A204.1 (cell line): Measurements from ENCODE around the gene CYFIP1.
A peak's percentile ranks its signal among the peaks of the same experiment; 100 is the strongest.

Experiments used
- FAIRE-seq: peaks from 2 replicates; lab custom pipeline; 2012; peaks lifted over from hg19 to GRCh38; lab: Jason Lieb, UNC

Gene CYFIP1

GRCh38 chr15:22867886-22868285, 112.3 kb downstream of the CYFIP1 start:
- no peak for FAIRE-seq

DNA sequence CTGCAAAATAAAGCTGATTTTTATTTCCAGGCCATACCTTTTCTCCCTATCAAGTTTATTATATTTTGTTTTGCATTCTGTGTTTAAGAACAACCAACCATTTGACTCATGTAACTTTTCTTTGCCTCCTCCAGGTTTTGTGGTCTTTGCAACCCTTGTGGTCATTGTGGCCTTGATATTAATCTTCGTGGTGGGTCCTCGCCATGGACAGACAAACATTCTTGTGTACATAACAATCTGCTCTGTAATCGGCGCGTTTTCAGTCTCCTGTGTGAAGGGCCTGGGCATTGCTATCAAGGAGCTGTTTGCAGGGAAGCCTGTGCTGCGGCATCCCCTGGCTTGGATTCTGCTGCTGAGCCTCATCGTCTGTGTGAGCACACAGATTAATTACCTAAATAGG, 114.1 kb downstream of the CYFIP1 start:
- no peak for FAIRE-seq

- no peak for FAIRE-seq
Observed at GRCh38 chr15:22863356-22863755, 116.8 kb downstream of the CYFIP1 start.

GRCh38 chr15:22861161-22861560, 119.0 kb downstream of the CYFIP1 start:
- no peak for FAIRE-seq

DNA sequence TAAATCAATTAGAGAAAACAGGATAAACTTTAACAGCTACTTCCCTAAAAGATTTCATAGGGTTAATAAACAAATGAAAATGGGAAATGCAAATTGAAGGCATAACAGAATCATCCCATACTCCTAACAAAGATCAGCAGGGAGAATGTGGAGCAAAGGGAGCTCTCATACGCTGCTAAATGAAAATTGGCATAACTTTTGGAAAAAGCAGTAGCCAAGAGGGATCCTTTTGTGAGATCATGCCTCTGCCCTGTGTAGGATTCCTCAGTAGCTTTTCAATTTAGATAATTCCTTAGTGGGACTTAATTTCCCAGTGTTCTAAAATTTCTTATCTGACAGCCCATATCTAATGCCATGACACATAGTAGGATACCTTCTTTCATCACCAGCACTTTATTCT, 123.5 kb downstream of the CYFIP1 start:
- no peak for FAIRE-seq

DNA sequence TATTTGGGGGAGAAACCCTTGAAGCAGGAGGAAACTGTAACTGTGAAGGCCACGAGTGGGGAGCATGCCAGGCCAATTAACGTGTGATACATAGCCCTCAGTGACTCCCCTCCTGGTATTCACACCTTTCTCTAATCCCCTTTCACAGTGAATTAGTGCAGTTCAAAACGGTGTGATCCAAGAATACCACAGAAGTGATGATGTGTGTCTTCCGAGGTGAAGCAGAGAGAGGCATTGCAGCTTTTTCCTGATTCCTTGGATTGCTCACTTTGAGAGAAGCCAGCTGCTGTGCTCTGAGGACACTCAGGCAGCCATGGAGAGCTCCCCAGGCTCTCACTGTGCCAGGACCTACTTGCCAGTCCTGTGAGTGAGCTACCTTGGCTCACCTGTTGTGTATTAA, 124.4 kb downstream of the CYFIP1 start:
- no peak for FAIRE-seq

DNA sequence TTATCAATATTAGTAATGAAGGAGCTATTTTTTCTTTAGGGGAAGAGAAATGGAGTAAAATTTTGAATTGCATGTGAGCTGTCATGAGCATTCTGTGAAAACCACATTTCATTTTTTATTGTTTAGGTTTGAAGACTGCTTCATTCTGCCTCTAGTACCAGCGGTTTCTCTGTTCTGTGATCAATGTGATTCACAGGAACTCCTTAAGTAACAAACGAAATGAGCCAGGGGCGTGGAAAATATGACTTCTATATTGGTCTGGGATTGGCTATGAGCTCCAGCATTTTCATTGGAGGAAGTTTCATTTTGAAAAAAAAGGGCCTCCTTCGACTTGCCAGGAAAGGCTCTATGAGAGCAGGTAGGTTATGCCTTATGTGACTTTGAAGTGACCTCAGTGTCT, 128.7 kb downstream of the CYFIP1 start:
- FAIRE-seq, result no peak

DNA sequence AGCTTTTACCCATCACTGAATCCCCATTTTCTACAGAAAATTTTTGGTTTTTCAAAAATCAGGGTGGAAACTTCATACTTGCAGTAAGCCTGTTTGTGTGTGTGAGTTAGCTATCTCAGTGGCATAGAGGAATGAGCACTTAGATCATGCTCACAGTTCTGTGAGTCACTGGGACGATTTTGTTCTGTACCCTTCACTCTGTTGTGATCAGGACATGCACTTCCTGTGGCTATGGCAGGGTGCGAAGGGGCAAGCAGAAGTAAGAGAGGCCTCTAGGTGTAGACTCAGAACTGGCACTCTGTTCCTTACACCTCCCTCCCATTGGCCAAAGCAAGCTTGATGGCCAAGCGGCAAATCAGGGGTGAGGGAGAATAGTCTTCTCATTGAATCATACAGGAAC, 130.1 kb downstream of the CYFIP1 start:
- no peak for FAIRE-seq

GRCh38 chr15:22846073-22846472, 134.1 kb downstream of the CYFIP1 start:
- FAIRE-seq, result no peak

DNA sequence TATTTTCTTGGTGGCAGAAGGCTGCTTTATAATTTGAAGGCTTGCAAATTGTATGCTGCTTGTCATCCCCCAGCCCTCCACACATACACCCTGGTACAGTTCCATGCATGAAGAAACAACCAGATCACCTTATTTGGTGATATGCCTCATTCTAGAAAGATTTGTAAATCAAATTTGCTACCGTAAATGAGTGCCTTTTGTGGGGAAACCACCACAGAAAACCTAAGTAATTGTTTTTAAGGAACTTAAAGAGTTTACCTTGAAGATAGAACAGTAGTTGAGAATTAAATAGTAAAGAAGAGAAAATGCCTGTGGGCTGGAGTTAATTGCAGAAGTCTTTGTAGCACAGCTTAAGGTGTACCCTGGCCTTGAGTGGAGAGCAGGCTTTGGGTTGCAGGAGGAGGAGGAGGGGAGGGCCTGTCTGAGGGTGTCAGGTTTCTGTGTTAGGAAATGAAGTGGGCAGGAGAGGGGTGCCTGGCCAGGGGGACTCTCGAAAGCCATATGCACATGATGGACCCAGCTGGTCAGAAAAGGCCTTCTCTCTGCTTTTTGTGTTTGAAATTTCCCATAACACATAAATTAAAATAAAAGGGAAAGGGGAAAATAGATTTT, 134.8 kb downstream of the CYFIP1 start:
- FAIRE-seq, result no peak

DNA sequence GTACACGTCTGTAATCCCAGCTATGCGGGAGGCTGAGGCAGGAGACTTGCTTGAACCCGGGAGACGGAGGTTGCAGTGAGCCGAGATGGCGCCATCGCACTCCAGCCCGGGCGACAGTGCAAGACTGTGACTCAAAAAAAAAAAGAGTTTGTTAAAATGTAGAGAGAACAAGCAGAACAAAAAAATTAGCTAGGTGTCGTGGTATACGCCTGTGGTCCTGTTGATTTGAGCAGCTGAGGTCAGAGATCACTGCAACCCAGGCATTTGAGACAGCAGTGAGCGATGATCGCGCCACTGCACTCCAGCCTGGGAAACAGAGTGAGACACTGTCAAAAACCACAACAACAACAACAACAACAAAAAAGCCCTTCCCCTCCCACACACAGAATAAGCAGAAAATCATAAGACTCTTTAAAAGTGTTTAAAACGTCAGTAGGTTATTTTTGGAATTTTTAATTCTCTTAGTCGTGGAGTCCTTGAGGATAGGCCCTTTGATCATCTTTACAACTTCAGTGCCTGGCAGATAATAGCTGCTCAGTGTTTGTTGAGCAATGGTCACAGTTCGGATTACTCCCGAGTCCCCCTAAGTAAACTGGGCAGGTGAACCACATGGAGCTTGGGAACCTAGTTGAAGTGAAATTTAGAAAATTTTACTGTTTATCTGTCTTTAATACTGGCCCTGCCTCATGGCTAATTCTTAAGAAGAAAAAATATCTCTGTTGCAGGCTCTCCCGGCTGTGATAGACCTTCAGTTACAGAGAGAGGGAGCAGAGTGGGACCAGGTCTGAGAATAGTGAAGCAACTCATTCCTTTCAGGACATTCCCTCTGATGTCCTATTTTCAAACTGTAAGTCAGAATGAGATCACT, 135.5 kb downstream of the CYFIP1 start:
- FAIRE-seq, result no peak

GRCh38 chr15:22839046-22839695, 141.0 kb downstream of the CYFIP1 start:
- no peak for FAIRE-seq

- FAIRE-seq, result peak; percentile 81
Observed at GRCh38 chr15:22838292-22839042, 141.7 kb downstream of the CYFIP1 start, which contains the start of gene NIPA2. TSS of gene NIPA2 (plus strand) at chr15:22838666. CDS start at chr15:22851732, 13,066 bp downstream.

DNA sequence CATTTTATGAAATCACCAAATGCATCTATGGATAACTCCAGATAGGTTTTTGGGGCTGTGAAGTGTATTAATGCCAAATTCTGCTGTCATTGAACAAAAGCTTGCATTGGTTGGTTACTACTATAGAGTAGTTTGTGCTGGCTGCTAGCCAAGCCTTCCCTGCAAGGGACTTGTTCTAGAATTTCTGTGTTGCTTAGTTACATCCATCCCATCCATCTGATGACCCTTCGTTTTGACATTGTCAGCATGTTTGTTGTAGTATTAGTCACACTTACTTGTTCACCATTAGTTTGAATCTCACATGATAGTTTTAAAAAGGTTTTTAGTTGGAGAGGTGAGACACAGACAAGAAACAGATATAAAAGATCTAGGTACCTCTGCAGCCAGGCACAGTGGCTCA, 148.7 kb downstream of the CYFIP1 start:
- FAIRE-seq, result no peak

GRCh38 chr15:22827125-22827524, 153.0 kb downstream of the CYFIP1 start:
- FAIRE-seq, result no peak

DNA sequence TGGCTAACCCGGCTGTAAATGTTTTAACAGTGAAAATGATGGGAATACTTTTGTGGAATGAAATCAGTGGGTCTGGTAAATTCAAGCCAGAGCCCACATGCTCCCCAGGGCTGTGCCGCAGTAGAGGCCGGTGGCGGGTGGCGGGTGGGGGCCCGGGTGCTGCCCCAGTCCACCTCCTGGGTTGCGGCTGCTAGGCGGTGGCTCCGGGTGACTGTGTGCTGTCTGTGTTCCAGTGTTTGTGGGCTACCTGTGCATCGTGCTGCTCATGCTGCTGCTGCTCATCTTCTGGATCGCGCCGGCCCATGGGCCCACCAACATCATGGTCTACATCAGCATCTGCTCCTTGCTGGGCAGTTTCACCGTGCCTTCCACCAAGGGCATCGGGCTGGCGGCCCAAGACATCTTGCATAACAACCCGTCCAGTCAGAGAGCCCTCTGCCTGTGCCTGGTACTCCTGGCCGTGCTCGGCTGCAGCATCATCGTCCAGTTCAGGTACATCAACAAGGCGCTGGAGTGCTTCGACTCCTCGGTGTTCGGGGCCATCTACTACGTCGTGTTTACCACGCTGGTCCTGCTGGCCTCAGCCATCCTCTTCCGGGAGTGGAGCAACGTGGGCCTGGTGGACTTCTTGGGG, 156.6 kb downstream of the CYFIP1 start:
- no peak for FAIRE-seq

- peak; percentile 58 for FAIRE-seq
Observed at GRCh38 chr15:22819651-22820050, 160.5 kb downstream of the CYFIP1 start.
